Astrocyte of the hippocampus (primary cell): Measurements from ENCODE around the gene CP.
"Not testable (repeated sequence)": the region's sequence is repeated elsewhere in the genome, so short reads cannot be mapped to it uniquely, and the experiment has no call there.

Experiments used
- DNase-seq: peaks from one replicate; pipeline ENCODE4 v3.0.0; 2011; ENCODE audit warnings: low read depth, low spot score

CP gene

GRCh38 chr3:149227591-149228268, 6.1 kb upstream of the CP start:
- no peak for DNase-seq

DNA sequence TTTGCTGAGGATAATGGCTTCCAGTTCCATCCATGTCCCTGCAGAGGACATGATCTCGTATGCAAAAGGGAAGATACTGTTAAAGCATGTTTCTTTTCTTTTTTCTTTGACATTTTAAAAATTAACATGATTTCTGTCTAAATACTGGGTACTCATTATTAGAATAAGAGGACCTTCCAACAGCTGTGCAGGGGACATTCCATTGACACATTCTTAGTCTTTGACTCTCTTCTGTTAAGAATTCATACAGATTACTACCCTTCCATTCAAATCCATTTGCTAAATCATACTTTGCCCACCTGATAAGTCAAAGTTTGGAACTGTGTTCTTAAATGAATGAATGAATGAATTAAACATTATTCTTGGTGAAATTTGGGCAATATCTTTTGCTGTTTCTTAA, 5.1 kb upstream of the CP start:
- no peak for DNase-seq

DNA sequence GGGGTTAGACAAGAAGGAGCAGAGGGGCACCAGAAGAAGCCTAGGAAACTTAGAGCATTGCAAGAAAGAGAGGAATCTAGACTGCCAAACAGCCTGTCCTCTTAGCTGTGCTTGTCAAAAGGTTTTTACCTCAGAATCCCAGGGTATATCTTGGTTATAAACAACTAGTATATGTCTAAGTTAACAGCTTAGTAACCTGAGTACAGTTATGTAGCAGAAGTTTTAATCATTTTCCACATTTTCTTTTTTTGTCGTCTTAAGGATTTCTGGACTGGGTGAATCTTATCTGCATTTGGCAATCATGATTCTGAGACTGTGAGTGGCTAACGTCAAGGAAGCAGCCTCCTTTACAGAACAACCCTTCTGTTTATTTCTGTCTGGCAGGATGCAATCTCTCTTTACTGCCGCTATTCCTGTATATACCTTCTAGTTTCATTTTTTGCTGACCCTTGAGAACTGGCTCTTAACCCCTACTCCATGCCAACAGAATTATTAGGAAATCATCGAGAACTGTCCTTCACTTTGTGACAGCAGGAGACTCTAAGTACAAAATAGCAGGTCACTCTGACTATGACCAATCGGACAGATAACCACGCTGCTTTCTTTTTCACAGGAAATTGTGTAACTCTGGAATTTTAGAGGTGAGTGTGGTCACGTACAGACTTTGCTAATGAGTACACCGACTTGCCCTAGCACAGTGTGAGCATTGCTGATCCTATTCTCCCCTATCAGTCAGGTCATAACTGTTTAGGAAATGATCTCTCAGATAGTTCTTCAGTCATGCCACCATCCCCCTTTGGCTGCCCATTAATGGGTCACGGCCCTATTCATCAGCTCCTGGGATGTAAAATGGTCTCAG, 3.3 kb upstream of the CP start:
- DNase-seq, result peak; percentile 78

GRCh38 chr3:149223461-149223820, 1.8 kb upstream of the CP start:
- DNase-seq, result no peak

- not testable (repeated sequence) for DNase-seq
Measured at GRCh38 chr3:149219380-149220121, 2.1 kb downstream of the CP start.

DNA sequence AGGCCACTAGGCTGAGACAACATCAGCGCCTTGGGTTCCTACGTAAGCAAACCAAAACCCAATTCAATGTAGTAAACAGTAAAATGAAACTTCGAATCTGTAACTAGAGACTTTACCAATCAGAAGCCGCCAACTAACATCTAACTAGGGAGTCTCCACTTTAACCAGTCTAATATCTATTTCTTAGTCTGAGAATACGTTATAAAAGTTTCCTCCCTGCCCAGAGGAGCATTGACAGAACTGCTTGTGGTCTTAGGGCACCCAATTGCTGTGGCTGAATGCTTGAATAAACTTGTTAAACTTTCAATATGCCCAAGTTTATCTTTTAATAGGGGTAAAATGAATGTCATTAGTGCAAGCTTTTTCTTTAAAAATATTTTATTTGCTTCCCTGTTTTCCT, 4.3 kb downstream of the CP start:
- no peak for DNase-seq

DNA sequence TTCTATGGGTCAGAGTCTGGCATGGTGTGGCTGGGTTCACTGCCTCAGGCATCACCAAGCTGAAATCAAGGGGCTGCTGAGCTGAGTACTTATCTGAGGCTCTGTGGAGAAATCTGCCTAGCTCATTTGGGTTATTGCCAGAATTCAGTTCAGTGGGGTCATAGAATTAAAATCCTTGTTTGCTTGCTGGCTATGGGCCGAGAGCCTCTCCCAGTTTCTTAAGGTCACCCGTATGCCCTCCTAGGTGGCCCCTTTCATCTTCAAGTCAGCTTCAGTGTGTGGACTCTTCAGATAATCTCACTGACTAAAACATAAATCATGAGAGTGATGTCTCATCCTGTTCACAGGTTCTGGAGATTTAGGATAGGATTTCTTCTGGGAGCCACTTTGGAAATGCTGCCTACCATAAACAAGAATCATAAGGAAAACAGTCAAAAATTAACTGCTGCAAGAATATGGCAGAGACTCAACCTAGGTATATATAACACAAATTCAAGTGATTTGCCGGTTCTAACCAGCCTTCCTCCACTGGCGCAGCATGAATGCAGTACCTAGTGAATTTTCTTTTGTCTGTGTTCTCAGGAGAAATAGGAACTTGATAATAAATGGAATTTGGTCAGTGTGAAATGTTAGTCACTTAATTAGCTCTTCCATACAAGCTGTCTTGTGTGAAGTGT, 5.3 kb downstream of the CP start:
- peak; percentile 45 for DNase-seq

DNA sequence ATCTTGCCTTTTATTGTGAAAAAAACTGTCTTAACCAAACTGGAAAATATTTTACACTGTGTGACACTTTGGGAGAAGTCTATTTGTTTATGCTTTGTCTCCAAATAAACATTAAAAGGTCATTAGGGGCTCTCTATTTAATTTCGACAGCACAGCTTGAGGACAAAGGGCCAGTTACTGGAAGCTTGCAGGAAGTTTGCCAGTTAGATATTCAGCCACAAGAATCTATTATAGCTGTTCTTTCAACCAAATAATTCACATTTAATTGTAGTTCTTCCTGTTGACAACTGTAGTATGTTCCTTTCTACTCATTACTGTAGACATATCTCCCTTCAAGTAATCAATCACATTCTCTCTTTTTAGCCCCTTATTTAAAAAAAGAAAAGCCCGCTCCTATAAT, 6.1 kb downstream of the CP start:
- DNase-seq, result peak; percentile 68

DNA sequence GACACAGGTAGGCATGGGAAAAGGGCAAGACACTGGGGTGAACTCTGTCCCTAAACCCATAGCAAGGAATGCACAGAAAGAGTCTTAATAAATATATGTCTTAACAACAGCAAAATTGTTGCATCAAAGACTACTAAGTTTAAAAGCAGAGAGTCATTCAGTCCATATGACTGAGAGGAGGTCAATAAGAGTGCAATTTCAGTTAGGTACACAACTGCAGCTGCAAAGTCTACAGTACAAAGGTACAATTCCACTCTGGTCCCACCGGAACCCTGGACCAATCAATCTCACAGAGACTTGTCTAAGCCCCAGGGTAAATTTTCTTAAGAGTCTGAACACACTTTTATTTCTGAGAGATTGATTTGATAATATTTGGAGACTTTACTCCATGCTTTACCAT, 6.9 kb downstream of the CP start:
- no peak for DNase-seq

GRCh38 chr3:149212386-149212785, 9.2 kb downstream of the CP start:
- no peak for DNase-seq

- no peak for DNase-seq
Measured at GRCh38 chr3:149209431-149209830, 12.2 kb downstream of the CP start.

GRCh38 chr3:149207475-149207874, 14.2 kb downstream of the CP start:
- no peak for DNase-seq

- no peak for DNase-seq
Measured at GRCh38 chr3:149204390-149204991, 17.1 kb downstream of the CP start.

DNA sequence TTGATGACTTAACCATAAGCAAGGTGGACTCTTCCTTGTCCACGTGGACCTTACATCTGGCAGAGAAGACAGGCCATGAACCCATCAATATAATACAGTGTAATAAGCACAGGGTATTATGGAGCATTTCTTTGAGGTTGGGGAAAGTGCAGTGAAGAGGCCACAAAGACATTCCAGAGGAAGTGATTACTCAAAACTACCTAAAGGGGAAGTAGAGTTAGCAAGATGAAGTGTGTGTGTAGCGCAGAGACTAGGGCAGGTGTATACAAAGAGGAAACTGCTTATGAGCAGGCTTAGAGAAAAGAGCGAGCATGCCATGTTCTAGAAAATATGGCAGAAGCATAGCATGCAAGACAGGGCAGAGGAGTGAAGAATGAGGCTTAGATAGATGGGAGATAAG, 17.9 kb downstream of the CP start:
- DNase-seq, result no peak

DNA sequence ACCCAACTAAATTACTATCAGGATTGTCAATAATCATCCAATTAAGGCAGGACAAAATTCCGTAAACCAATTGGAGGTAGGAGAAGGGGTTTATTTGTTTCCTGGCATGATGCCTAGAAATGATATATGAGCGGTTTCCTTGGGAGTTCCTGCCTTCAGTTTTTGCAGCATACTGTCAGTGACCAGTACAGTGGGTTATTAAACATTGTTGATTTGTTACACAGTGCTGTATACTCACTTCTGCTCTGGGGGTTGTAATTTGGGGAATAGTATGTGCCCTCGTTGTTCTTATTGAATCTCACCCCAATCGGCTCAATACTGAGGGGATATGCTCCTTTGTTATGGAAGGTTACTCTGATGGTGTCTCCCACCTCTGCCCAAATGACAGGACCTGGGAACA, 22.2 kb downstream of the CP start:
- no peak for DNase-seq

- peak; percentile 42 for DNase-seq
Measured at GRCh38 chr3:149198611-149199010, 23.0 kb downstream of the CP start.

GRCh38 chr3:149197669-149198068, 24.0 kb downstream of the CP start:
- no peak for DNase-seq

- DNase-seq, result not testable (repeated sequence)
Measured at GRCh38 chr3:149196805-149197592, 24.6 kb downstream of the CP start.

DNA sequence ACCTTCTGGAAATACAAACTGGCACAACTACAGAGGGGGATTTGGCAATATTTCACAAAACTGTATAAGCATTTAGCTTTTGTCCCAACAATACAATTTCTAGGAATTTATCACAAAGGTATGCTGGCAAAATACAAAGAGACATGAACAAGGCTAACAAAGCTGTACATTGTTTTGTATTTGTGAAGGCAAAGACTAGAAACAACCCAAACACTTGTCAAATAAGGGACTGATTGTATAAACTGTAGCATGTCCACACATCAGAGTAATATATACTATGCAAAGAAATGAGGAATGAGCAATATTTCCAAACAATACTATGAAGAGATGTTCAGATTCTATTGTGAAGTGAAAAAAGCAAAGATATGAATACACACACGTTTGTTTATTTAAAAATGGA, 26.4 kb downstream of the CP start:
- no peak for DNase-seq

DNA sequence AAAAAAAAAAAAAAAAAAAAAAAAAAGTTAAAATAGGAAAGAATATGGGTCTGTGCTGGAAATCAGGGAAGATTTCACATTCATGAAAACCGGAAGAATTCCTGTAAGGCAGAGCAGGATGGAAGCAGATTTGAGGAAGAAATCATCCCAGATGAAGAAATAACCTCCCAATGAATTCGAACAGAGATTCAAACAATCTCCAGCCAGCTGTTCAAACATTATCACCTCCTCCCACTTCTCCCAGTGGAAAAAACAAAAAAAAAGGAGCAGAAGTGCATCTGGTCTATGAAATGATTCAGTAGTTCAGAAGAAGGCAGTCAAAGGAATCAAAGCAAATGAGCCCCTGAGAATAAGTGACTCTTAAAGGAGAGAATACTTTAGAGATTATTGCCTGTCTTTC, 33.1 kb downstream of the CP start:
- no peak for DNase-seq

- no peak for DNase-seq
Measured at GRCh38 chr3:149186721-149187120, 34.9 kb downstream of the CP start.
